Effector CD4-positive, alpha-beta T cell (primary cell): Measurements from ENCODE around the gene CMSS1.

Experiments used
- DNase-seq: peaks from one replicate; pipeline ENCODE4 v3.0.0-alpha.2; 2020

CMSS1 gene

GRCh38 chr3:99855900-99856299 is 38.2 kb downstream of the CMSS1 start:
- no peak for DNase-seq

- no peak for DNase-seq
These were observed 39.0 kb downstream of the CMSS1 start for GRCh38 chr3:99856437-99857220.

GRCh38 chr3:99857278-99857677 is 39.6 kb downstream of the CMSS1 start:
- no peak for DNase-seq

GRCh38 chr3:99858469-99858868 is 40.8 kb downstream of the CMSS1 start:
- DNase-seq: no peak

- DNase-seq: no peak
These were observed 42.2 kb downstream of the CMSS1 start for GRCh38 chr3:99859825-99860224.

GRCh38 chr3:99861216-99861615 is 43.6 kb downstream of the CMSS1 start:
- DNase-seq: no peak

- no peak for DNase-seq
These were observed 44.5 kb downstream of the CMSS1 start for GRCh38 chr3:99862208-99862607.

- no peak for DNase-seq
These were observed 45.3 kb downstream of the CMSS1 start for GRCh38 chr3:99863002-99863401.

GRCh38 chr3:99863588-99863987 is 45.9 kb downstream of the CMSS1 start:
- no peak for DNase-seq

GRCh38 chr3:99864289-99864688 is 46.6 kb downstream of the CMSS1 start:
- no peak for DNase-seq

GRCh38 chr3:99865321-99865720 is 47.7 kb downstream of the CMSS1 start:
- DNase-seq: no peak

GRCh38 chr3:99866261-99866761 is 48.6 kb downstream of the CMSS1 start:
- DNase-seq: no peak

- no peak for DNase-seq
These were observed 50.1 kb downstream of the CMSS1 start for GRCh38 chr3:99867594-99868310.

GRCh38 chr3:99868311-99868646 is 50.6 kb downstream of the CMSS1 start:
- peak; percentile 3 for DNase-seq

- DNase-seq: no peak
These were observed 52.0 kb downstream of the CMSS1 start for GRCh38 chr3:99869621-99870020.

- DNase-seq: no peak
These were observed 53.0 kb downstream of the CMSS1 start for GRCh38 chr3:99870712-99871111.

- DNase-seq: no peak
These were observed 53.8 kb downstream of the CMSS1 start for GRCh38 chr3:99871231-99872045.

GRCh38 chr3:99872923-99873254 is 55.2 kb downstream of the CMSS1 start:
- no peak for DNase-seq

- no peak for DNase-seq
These were observed 55.8 kb downstream of the CMSS1 start for GRCh38 chr3:99873269-99874102.

- DNase-seq: no peak
These were observed 56.8 kb downstream of the CMSS1 start for GRCh38 chr3:99874237-99875002.

- DNase-seq: no peak
These were observed 57.9 kb downstream of the CMSS1 start for GRCh38 chr3:99875581-99875928.
